Central memory CD4-positive, alpha-beta T cell (primary cell): ENCODE data around the gene MTARC1.

ENCODE experiments used
- DNase-seq: peaks from one replicate; pipeline ENCODE4 v3.0.0; 2022

The MTARC1 gene

GRCh38 chr1:220834155-220834870 lies 47.6 kb downstream of the MTARC1 start:
- no peak for DNase-seq
